ENCODE data around the gene LYPD6.

- TF ChIP-seq CTCF (tag by site-specific recombination; IDR thresholded peaks at IDR 0.05): no peak
- TF ChIP-seq, protein P1, sequence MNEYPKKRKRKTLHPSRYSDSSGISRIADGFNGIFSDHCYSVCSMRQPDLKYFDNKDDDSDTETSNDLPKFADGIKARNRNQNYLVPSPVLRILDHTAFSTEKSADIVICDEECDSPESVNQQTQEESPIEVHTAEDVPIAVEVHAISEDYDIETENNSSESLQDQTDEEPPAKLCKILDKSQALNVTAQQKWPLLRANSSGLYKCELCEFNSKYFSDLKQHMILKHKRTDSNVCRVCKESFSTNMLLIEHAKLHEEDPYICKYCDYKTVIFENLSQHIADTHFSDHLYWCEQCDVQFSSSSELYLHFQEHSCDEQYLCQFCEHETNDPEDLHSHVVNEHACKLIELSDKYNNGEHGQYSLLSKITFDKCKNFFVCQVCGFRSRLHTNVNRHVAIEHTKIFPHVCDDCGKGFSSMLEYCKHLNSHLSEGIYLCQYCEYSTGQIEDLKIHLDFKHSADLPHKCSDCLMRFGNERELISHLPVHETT (tag by site-specific recombination; IDR thresholded peaks at IDR 0.05): no peak
- TF ChIP-seq ZBTB21 (tag by site-specific recombination; IDR thresholded peaks at IDR 0.05): no peak
- no peak for TF ChIP-seq TCF7L2 (IDR thresholded peaks at IDR 0.05; ENCODE audit: borderline replicate concordance, low read depth, low read length)
- no peak for TF ChIP-seq ZNF645 (tag by site-specific recombination; IDR thresholded peaks at IDR 0.05)
Measured at GRCh38 chr2:149442346-149442745, 112.0 kb downstream of the LYPD6 start.
